Activated T-cell treated with anti-CD3 and anti-CD28 coated beads, Interleukin-2, amount 50 U/mL, for 48 hours (primary cell): ENCODE data around the gene TMEM184B.

ENCODE experiments used
- DNase-seq, 2 experiments: peaks; one replicate each; pipeline ENCODE4 v3.0.0-alpha.2; 2020

Gene TMEM184B

DNA sequence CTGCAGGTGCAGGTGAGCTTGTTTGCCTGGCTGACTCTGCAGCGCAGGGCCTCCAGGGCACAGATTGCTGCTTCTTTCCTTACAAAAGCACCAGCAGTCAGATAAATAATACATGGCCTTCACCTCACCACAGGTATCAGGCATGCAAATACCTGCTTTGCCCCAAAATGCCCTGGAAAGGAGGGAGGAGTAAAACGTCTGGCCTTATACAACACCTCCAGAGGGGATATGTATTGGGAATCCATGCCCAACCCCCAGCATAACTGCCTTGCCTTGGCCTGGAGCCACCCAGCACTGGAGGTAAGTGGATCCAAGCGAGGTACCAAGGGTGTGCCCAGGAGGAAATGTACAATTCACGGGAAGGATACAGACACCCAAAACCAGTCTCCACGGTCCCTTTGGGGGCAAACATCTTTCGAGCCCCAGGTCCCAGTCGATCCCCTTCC is 860 bp downstream of the TMEM184B start:
- DNase-seq, result no peak

DNA sequence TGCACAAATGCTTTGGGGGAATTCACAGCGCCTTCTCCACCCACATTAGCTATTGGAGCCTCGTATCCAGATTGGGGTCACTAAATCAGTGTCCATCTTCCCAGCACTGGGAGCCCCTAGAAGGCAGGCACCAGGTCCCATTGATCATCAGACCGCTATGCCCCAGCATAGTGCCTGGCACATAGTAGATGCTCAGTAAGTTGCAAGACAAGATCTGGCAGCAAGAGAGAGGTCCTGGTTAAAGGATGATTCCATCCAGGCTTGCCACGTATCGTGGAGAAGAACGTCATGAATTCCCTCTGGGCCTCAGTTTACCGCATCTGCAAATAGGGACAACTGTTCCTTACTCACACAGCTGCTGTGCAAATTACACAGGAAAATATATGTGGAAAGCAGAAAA is 1.7 kb downstream of the TMEM184B start:
- no peak for DNase-seq

DNA sequence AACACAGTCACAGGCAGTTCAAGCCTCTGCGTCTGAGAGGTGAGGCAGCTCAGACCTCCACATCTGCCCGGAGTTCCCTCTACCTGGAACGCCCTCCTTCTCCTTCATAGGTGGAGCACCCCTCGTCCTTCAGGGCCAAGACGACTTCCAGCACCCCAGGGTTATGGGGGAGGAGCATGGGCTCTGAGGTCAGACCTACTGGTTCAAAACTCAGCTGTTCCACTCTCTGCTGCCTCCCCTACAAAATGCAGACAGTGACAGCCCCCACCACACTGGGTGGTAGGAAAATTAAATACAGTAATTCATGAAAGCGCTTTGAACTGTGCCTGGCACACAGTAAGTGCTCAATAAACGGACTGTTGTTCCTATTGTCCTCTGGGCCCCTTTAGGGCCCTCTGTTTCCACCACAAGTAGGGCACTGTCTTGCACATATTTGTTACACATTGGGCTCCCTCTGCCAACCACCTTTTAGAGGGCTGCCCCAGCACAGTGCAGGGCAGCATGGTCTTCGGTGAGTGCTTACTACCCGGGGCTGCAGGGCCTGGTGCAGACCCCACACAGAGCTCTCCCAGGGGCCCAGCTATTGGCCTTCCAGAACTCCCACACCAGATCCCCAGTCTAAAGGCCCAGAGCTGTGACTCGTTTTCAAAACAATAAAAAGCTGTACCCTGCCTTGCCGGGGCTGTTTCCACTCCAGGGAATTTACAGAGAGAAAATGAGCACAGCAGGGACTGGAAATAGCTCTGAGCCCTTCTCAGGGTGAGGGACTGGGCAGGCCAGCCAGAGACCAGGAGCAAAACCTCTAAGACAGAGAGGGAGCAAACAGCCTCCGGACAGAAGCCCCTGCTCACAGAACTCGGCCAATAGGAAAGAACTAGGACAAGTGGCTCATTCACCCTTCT is 2.5 kb downstream of the TMEM184B start:
- no peak for DNase-seq

- no peak for DNase-seq
These were observed 3.3 kb downstream of the TMEM184B start for GRCh38 chr22:38269466-38269865.

GRCh38 chr22:38267086-38267485 is 5.7 kb downstream of the TMEM184B start:
- DNase-seq, result peak; percentile 38 to 44

- DNase-seq, result no peak
These were observed 6.7 kb downstream of the TMEM184B start for GRCh38 chr22:38266120-38266519.

DNA sequence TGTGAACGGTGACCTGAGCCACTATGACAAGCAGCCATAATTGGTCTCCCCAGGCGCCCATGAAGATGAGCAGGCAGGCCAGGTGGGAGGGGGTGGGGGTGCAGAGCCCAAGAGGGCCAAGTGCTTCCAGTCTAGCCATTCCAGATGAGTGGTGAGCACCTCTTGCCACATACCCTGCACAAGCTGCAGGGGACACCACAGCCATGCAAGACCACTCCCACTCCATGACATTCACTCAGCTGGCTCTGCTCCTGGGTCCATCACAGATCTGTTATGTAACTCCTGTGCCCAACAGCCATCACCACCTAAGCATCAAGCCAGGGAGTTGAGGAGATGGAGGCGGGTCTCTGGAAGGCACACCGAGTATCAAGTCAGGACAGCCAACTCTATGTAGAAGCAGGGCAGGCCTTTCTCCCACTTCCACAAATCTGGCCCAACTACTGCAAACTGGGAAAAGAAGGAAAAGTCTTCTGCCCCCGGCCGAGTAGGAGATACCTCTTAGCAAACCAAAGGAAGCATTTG is 8.4 kb downstream of the TMEM184B start:
- no peak for DNase-seq

GRCh38 chr22:38262051-38262795 is 10.6 kb downstream of the TMEM184B start:
- DNase-seq, result peak; percentile 65 to 70

DNA sequence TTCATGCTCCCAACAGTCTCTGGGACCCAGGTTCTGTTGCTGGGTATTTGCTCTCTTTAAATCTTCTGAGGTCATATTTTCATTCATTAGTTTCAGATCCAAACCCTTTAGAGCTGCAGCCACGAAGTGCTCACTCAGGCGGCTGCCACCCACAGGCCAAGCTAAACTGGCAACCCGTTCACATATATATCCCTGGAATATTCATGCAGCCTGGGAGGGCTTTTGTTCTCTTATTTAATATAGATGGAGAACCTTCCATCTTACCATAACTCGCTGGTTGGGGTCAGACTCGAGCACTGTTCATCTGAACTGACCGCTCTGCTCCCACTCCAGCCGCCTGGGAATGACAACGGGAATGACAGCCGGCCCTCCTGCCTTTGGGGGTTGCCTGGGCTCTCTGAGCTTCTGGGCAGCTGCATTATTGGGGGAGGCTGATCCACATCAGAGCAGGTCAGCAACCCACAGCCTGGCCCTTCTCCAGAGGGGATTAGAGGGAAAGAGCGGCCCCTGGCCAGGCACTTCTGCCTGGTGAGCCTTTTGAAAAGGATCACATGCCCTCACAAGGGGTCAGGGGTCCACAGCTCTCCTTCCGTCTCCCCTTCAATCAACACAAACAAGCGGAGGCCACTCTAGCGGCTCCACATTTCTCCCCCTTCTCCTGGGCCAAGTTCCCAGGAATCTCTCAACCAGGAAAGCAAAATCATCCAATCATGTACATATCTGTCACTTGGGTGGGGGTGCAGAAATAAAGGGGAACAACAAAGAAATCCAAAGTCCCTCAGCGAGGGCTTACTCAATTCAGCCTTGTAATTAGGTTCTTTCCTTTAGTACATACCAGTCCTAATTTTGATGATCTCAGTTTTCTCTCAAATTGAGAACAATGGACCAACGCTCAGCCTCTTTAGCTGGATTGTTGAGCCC is 11.8 kb downstream of the TMEM184B start:
- DNase-seq, result no peak

DNA sequence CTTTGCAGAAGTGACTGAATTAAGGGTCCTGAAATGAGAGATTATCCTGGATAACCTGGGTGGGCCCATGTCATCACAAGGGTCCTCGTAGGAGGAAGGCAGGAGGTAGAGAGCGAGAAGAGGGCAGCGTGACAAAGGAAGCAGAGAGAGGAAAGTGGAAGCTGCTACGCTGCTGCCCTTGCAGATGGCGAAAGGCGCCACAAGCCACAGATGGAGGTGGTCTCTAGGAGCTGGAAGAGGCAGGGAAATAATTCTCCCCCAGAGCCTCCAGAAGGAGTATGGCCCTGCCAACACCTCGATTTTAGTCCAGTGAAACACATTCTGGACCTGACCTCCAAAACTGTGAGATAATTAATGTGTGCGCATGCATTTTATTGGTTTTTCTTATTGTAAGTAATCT is 13.4 kb downstream of the TMEM184B start:
- no peak for DNase-seq

- DNase-seq, result no peak
These were observed 13.9 kb downstream of the TMEM184B start for GRCh38 chr22:38258895-38259294.

- no peak for DNase-seq
These were observed 15.1 kb downstream of the TMEM184B start for GRCh38 chr22:38257650-38258250.

GRCh38 chr22:38257181-38257580 is 15.6 kb downstream of the TMEM184B start:
- no peak for DNase-seq

DNA sequence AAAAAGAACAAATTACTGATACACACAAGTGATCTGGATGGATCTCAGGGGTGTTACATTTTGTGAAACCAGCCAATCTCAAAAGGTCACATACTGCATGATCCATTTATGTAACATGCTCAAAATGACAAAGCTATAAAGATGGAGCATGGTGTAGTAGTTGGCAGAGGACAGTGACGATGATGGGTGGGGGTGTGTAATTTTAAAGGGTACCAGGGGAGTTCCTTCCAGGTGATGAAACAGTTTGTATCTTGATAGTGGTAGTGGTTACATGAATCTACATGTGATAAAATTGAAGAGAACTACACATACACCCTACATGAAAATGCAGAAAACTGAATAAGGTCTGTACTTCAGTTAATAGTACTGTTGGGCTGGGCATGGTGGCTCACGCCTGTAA is 17.1 kb downstream of the TMEM184B start:
- DNase-seq, result no peak

GRCh38 chr22:38251341-38251692 is 21.5 kb downstream of the TMEM184B start:
- no peak for DNase-seq

DNA sequence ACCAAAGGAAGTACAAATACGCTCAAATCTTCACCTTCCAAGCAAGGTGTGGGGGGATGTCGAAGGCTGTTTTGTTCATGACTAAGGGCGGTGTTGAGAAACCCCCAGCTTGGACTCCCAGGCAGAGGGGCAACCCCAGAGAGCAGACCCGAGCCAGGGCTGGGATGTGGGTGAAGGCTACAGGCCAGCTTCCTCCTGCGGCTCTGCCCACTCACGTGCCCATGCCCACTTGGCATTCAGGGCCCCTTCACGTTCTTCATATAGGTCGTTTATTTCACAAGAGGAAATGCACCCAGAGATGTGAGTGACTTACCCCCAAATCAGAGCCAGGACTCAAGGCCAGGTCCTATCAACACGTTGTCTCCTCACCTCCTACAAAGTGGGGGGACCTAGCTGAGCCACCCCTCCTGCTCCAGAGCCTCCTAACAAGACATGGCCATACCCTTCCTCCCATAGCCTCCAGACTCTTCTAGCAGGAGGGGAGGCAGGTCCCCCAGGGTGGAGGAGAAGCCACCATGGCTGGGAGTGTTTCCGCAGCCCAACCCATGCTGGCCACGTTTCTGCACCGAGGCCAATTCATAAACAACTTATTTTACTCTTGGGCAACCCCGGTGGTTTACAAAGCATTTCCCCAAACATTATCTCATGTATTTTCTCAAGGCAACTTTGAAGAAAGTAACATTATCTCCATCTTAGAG is 22.0 kb downstream of the TMEM184B start:
- DNase-seq, result no peak

DNA sequence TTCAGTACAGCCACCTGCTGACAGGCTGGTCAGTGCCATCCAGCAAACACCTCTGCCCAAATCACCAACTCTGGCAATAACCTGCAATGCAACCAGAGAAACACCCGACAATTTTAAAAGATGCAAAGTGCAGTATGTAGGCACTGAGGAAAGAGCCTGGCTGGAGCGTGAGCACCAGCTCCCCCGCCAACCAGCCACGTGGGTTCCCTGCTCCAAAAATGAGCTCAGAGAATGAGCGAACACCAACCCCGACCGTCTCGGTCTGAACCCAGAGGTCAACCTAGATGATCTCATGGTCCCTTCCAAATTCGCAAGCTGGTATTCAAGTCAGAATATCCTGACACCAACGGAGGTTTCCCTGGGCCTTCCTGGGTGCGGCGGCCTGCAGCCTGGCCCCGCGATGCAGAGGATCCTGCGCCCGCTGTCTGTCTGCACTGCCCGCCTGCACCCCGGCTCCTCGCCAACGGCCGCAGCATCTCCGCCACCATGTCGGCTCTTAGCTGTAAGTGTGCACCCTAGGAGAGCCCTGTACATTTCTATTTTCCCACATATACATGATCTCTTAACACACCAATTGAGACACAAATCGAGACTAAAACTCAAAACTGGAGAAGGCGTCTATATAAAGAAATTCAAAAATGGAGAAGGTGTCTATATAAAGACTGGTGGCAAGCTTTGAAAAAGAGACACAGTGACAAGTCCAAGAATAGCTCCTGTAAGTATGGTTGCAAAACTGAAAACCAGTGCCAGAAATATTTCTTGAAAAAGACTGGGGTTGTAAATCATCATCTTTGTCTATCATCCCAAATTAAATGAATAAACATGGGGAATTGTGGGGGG is 22.8 kb downstream of the TMEM184B start:
- DNase-seq, result no peak

GRCh38 chr22:38249301-38249700 is 23.5 kb downstream of the TMEM184B start:
- DNase-seq, result no peak

DNA sequence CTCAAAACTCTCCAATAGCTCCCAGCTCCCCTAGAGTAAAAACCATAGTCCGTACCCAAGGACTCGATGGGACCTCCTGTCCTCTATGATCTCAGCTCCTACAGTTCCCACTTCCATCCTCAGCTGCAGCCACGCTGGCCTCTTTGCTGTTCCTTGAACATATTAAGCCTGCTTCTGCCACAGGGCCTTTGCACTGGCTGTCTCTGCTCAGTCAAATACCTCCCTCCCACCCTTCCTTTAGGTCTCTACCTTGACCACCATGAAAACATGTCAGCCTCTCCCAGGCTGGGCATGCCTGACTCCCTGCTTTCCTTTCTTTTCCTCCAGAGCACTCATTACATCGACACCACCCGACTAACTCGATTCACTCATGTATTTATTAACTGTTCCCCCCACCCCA is 24.5 kb downstream of the TMEM184B start:
- DNase-seq, result no peak

DNA sequence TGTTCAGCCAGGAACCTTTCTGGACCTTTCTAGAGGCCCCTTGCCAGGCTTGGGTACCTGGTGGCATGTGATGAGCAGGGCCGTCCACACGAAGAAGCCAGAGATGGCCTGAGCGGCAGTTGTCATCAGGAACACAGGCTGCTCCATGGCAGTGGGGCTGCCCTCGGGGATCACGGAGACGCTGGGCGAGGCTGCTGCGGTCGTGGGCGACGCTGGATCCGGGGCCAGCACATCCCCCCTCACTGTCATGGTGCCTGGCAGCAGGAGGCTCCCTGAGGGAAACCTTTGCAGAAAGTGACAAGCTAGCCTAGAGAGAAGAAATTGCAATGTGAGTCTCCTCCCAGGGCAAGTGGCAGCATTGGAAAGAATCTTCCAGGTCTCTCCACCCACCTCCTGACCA is 25.1 kb downstream of the TMEM184B start:
- no peak for DNase-seq

- no peak for DNase-seq
These were observed 26.1 kb downstream of the TMEM184B start for GRCh38 chr22:38246692-38247091.
